Neural progenitor cell (in vitro differentiated cells): ENCODE measurements around the gene GGT6. TPM values are rescaled to one million over a fixed set of nuclear protein-coding genes. Genes with fewer than 3 reads are reported as not detected.

Experiments used
- DNase-seq: peaks from one replicate; pipeline ENCODE4 v3.0.0-alpha.2; 2016; ENCODE audit warnings: low spot score
- H2AFZ ChIP-seq: fragments of 200-600 bp; sonication (generic); replicated peaks from 2 replicates; pipeline ENCODE4 v1.6.1; 2016; ENCODE audit warnings: antibody characterized with exemption
- H3F3A ChIP-seq: fragments of 200-600 bp; sonication (generic); 2 replicates; pipeline ENCODE4 v1.6.1; 2016; ENCODE audit warnings: antibody characterized with exemption, low read depth
- H3K27ac ChIP-seq: fragments of 200-600 bp; sonication (generic); 2 replicates; pipeline ENCODE4 v1.5.1; 2016; ENCODE audit warnings: mild to moderate bottlenecking
- H3K27me3 ChIP-seq: fragments of 200-600 bp; sonication (generic); 2 replicates; pipeline ENCODE4 v1.6.1; 2016; ENCODE audit warnings: mild to moderate bottlenecking, moderate library complexity
- H3K36me3 ChIP-seq: fragments of 200-600 bp; sonication (generic); 2 replicates; pipeline ENCODE4 v1.5.1; 2016
- H3K4me1 ChIP-seq: fragments of 200-600 bp; sonication (generic); 2 replicates; pipeline ENCODE4 v1.6.1; 2016; ENCODE audit warnings: mixed run types
- H3K4me2 ChIP-seq: fragments of 200-600 bp; sonication (generic); 2 replicates; pipeline ENCODE4 v1.6.1; 2016
- H3K4me3 ChIP-seq: fragments of 200-600 bp; sonication (generic); 2 replicates; pipeline ENCODE4 v1.5.1; 2016
- H3K79me2 ChIP-seq: fragments of 200-600 bp; sonication (generic); 2 replicates; pipeline ENCODE4 v1.6.1; 2016; ENCODE audit warnings: low read depth
- H3K9ac ChIP-seq: fragments of 200-600 bp; sonication (generic); 2 replicates; pipeline ENCODE4 v1.6.1; 2016
- H3K9me3 ChIP-seq: fragments of 200-600 bp; sonication (generic); 2 replicates; pipeline ENCODE4 v1.5.1; 2016; ENCODE audit warnings: low read depth
- H4K20me1 ChIP-seq: fragments of 200-600 bp; sonication (generic); 2 replicates; pipeline ENCODE4 v1.6.1; 2016; ENCODE audit warnings: low read depth
- H3K27ac Mint-ChIP-seq: 3 replicates; pipeline ENCODE4 v1.8.0; 2021; ENCODE audit warnings: mixed read lengths
- H3K27me3 Mint-ChIP-seq: 2 replicates; pipeline ENCODE4 v1.8.0; 2022; ENCODE audit warnings: low read depth, mild to moderate bottlenecking, inconsistent platforms, moderate library complexity, mixed read lengths; ENCODE audit not compliant: insufficient read depth
- H3K36me3 Mint-ChIP-seq: 3 replicates; pipeline ENCODE4 v1.8.0; 2021; ENCODE audit warnings: mixed read lengths
- H3K4me1 Mint-ChIP-seq: 3 replicates; pipeline ENCODE4 v1.8.0; 2021; ENCODE audit warnings: mixed read lengths
- H3K4me3 Mint-ChIP-seq: 3 replicates; pipeline ENCODE4 v1.8.0; 2021; ENCODE audit warnings: mild to moderate bottlenecking, moderate library complexity, mixed read lengths
- H3K9me3 Mint-ChIP-seq: 3 replicates; pipeline ENCODE4 v1.8.0; 2020; ENCODE audit warnings: mixed read lengths
- EZH2 ChIP-seq: fragments of 200-600 bp; sonication (generic); IDR thresholded peaks from 2 replicates; pipeline ENCODE4 v1.6.1; 2017; ENCODE audit warnings: antibody characterized with exemption, mild to moderate bottlenecking, moderate library complexity
- EZH2phosphoT487 ChIP-seq: fragments of 200-600 bp; sonication (generic); IDR thresholded peaks from 2 replicates; pipeline ENCODE4 v1.6.1; 2017; ENCODE audit warnings: antibody characterized with exemption
- total RNA-seq: library from RNA; depleted of rRNA; stranded (reverse); fragments of >200 nt; gene quantifications from 2 replicates; pipeline ENCODE4 v1.2.3, GENCODE V29; 2015; ENCODE audit warnings: low replicate concordance
- TF ChIP-seq, protein P1 (sequence below): fragments of 200-600 bp; sonication (generic); IDR thresholded peaks from 2 replicates; pipeline ENCODE4 v1.5.1; 2017; ENCODE audit warnings: antibody characterized with exemption, mild to moderate bottlenecking

The GGT6 gene
- total RNA-seq, 1 donor from 2014 or later, result not detected

DNA sequence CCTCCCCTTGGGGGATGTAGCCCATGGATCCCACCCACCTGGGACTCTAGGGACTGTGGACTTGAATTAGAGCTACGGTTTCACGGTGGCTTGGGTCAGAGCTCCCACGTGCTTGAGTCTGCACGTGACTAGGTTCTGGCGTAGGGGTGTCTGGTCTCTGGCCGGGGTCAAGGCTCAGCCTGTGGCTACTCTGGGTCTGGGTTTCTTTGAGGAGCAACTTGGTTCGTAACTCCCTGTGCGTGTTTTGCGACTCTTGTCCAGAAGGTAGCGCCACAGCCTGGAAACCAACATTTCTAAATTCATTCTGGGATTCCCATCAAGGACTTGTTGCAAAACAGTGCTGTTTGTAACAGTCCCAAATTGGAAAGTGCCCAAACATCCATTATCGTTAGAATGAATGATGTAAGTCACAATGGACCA is 470 bp upstream of the GGT6 start:
- peaks cover 6% of the 10 kb centered on the region for H3K27me3 ChIP-seq
- no peak overlapping the region for H3K9ac ChIP-seq
- no peaks in the 10 kb centered on the region for H4K20me1 ChIP-seq
- no peak for TF ChIP-seq EZH2
- TF ChIP-seq, protein P1, sequence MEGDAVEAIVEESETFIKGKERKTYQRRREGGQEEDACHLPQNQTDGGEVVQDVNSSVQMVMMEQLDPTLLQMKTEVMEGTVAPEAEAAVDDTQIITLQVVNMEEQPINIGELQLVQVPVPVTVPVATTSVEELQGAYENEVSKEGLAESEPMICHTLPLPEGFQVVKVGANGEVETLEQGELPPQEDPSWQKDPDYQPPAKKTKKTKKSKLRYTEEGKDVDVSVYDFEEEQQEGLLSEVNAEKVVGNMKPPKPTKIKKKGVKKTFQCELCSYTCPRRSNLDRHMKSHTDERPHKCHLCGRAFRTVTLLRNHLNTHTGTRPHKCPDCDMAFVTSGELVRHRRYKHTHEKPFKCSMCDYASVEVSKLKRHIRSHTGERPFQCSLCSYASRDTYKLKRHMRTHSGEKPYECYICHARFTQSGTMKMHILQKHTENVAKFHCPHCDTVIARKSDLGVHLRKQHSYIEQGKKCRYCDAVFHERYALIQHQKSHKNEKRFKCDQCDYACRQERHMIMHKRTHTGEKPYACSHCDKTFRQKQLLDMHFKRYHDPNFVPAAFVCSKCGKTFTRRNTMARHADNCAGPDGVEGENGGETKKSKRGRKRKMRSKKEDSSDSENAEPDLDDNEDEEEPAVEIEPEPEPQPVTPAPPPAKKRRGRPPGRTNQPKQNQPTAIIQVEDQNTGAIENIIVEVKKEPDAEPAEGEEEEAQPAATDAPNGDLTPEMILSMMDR, result peak; percentile 47
- Mint-ChIP-seq H3K9me3 (no peaks in the 10 kb centered on the region), H3K27me3 (peaks cover 12% of the 10 kb centered on the region), H3K4me1 (peaks cover 31% of the 10 kb centered on the region), H3K27ac (peak overlapping the region; percentile 5), H3K4me3 (no peak overlapping the region), H3K36me3 (no peaks in the 10 kb centered on the region)
- no peaks in the 10 kb centered on the region for H3K9me3 ChIP-seq
- H3K4me1 ChIP-seq, result peaks cover 6% of the 10 kb centered on the region
- no peak overlapping the region for H3K27ac ChIP-seq
- H3K79me2 ChIP-seq, result no peaks in the 10 kb centered on the region
- H3F3A ChIP-seq, result peaks cover 11% of the 10 kb centered on the region
- DNase-seq, result peak; percentile 38
- no peak overlapping the region for H3K4me2 ChIP-seq
- H3K36me3 ChIP-seq, result no peaks in the 10 kb centered on the region
- H3K4me3 ChIP-seq, result no peak overlapping the region
- H2AFZ ChIP-seq, result no peak overlapping the region

DNA sequence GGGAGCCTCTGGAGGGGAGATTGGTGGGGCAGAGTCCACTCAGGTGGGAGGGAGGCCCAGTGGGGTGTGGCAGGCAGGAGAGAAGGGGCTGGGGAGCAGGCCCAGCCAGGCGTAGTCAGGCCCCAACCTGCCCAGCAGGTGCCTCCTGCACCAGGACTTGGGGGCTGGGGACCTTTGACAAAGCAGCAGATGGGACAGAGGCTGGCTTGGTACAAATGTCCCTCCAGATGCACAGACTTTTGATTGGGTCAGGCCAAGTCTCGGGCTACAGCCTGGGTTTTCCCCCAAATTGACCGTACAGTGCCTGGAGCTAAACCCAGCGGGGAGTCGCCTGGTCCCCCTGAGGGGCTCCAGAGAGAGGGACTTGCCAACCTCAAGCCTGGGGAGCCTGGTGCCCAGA is 411 bp downstream of the GGT6 start:
- no peak overlapping the region for H3K4me2 ChIP-seq
- H3K4me3 ChIP-seq, result no peak overlapping the region
- H3K4me1 Mint-ChIP-seq, result peaks cover 31% of the 10 kb centered on the region
- no peaks in the 10 kb centered on the region for H3K36me3 Mint-ChIP-seq
- H3K27me3 ChIP-seq, result peaks cover 4% of the 10 kb centered on the region
- H2AFZ ChIP-seq, result no peak overlapping the region
- no peak for DNase-seq
- H3K9me3 ChIP-seq, result no peaks in the 10 kb centered on the region
- H3K4me1 ChIP-seq, result peaks cover 10% of the 10 kb centered on the region
- H3K27ac ChIP-seq, result no peak overlapping the region
- H3F3A ChIP-seq, result peaks cover 11% of the 10 kb centered on the region
- peaks cover 2% of the 10 kb centered on the region for H3K79me2 ChIP-seq
- H3K27me3 Mint-ChIP-seq, result peaks cover 12% of the 10 kb centered on the region
- TF ChIP-seq, protein P1, result no peak
- no peak for TF ChIP-seq EZH2
- no peak for TF ChIP-seq EZH2phosphoT487
- H3K4me3 Mint-ChIP-seq, result no peak overlapping the region
- no peak overlapping the region for H3K9ac ChIP-seq
- no peaks in the 10 kb centered on the region for H3K36me3 ChIP-seq
- H3K27ac Mint-ChIP-seq, result no peak overlapping the region
- peaks cover under 1% of the 10 kb centered on the region for H4K20me1 ChIP-seq
- no peaks in the 10 kb centered on the region for H3K9me3 Mint-ChIP-seq

DNA sequence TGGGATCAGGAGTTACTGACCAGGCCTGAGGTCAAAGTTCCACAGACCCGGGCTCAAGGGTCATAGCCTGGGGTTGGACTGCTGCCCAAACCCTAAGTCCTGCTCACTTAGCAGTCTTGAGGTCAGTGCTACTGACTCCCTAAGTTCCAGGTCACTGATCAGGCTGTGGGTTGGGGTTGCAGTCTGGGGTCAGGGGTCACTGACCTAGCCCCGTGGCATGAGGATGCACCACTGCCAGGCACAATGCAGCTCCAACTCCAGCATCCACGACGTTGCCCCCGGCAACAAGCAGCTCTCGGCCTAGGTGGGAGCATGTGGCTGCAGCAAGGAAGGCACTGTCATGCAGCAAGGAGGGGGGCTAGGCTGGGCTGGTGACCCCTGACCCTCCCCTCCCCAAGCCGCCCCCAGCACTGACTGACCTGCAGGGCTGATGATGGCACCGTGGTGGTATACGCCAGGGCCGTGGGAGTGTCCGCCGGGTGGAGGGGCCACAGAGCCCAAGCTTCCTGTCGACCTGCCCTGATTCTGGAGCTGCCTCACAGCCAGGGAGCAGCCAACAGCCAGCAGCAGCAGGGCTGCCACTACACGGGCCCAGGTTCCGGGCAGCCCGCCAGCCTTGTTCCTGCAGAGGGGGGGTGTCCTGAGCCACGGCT is 1.1 kb downstream of the GGT6 start:
- Histone ChIP-seq H3K79me2 (peaks cover 9% of the 10 kb centered on the region), H3K36me3 (no peaks in the 10 kb centered on the region), H3K27me3 (peaks cover 4% of the 10 kb centered on the region), H3K4me1 (peaks cover 15% of the 10 kb centered on the region), H3K9me3 (no peaks in the 10 kb centered on the region), H3F3A (peaks cover 11% of the 10 kb centered on the region), H4K20me1 (peaks cover 4% of the 10 kb centered on the region), H3K4me2 (no peak overlapping the region), H3K9ac (no peak overlapping the region), H3K27ac (no peak overlapping the region), H3K4me3 (no peak overlapping the region), H2AFZ (no peak overlapping the region)
- Mint-ChIP-seq H3K36me3 (no peaks in the 10 kb centered on the region), H3K27me3 (peaks cover 15% of the 10 kb centered on the region), H3K4me3 (no peak overlapping the region), H3K27ac (no peak overlapping the region), H3K4me1 (peaks cover 36% of the 10 kb centered on the region), H3K9me3 (no peaks in the 10 kb centered on the region)
- TF ChIP-seq, protein P1, result no peak
- TF ChIP-seq EZH2, result no peak
- DNase-seq, result no peak
